ENCODE measurements around the gene LMOD1. TPM values are rescaled to one million over a fixed set of nuclear protein-coding genes. Genes with fewer than 3 reads are reported as not detected.
A peak's percentile ranks its signal among the peaks of the same experiment; 100 is the strongest.

The LMOD1 gene
- total RNA-seq, 1 experiment from 2014 or later, result 0.42 TPM

GRCh38 chr1:201887116-201887866 is 59.1 kb downstream of the LMOD1 start:
- Histone ChIP-seq H3K4me3 (ENCODE audit: insufficient read depth, low read depth, low read length) (no peak overlapping the region), H3K36me3 (replicated peaks; ENCODE audit: control insufficient read depth, insufficient read depth, low read length) (no peaks in the 10 kb centered on the region), H3K27me3 (ENCODE audit: control insufficient read depth, insufficient read depth, low read length) (peaks cover 20% of the 10 kb centered on the region; the same call in 1 of the 2 replicates)
- DNase-seq, result peak; percentile 17

- Histone ChIP-seq H3K4me3 (ENCODE audit: insufficient read depth, low read depth, low read length) (no peak overlapping the region), H3K27me3 (ENCODE audit: control insufficient read depth, insufficient read depth, low read length) (peaks cover 20% of the 10 kb centered on the region; the same call in 1 of the 2 replicates), H3K36me3 (replicated peaks; ENCODE audit: control insufficient read depth, insufficient read depth, low read length) (no peaks in the 10 kb centered on the region)
- peak; percentile 13 for DNase-seq
These were observed 60.1 kb downstream of the LMOD1 start for GRCh38 chr1:201886103-201886885.

GRCh38 chr1:201885531-201886075 is 60.7 kb downstream of the LMOD1 start:
- Histone ChIP-seq H3K36me3 (replicated peaks; ENCODE audit: control insufficient read depth, insufficient read depth, low read length) (no peaks in the 10 kb centered on the region), H3K27me3 (ENCODE audit: control insufficient read depth, insufficient read depth, low read length) (peaks cover 20% of the 10 kb centered on the region; the same call in 1 of the 2 replicates), H3K4me3 (ENCODE audit: insufficient read depth, low read depth, low read length) (no peak overlapping the region)
- peak; percentile 57 for DNase-seq

GRCh38 chr1:201884425-201884824 is 61.9 kb downstream of the LMOD1 start:
- Histone ChIP-seq H3K4me3 (ENCODE audit: insufficient read depth, low read depth, low read length) (no peak overlapping the region), H3K36me3 (replicated peaks; ENCODE audit: control insufficient read depth, insufficient read depth, low read length) (no peaks in the 10 kb centered on the region), H3K27me3 (ENCODE audit: control insufficient read depth, insufficient read depth, low read length) (peaks cover 13% of the 10 kb centered on the region; the same call in 1 of the 2 replicates)
- peak; percentile 27 for DNase-seq

- Histone ChIP-seq H3K4me3 (ENCODE audit: insufficient read depth, low read depth, low read length) (no peak overlapping the region), H3K36me3 (replicated peaks; ENCODE audit: control insufficient read depth, insufficient read depth, low read length) (no peaks in the 10 kb centered on the region), H3K27me3 (ENCODE audit: control insufficient read depth, insufficient read depth, low read length) (peaks cover 7% of the 10 kb centered on the region; the same call in 1 of the 2 replicates)
- DNase-seq, result peak; percentile 18
These were observed 62.6 kb downstream of the LMOD1 start for GRCh38 chr1:201883786-201884185.

- H3K27me3 ChIP-seq (ENCODE audit: control insufficient read depth, insufficient read depth, low read length), result peaks cover 4% of the 10 kb centered on the region; the same call in 1 of the 2 replicates
- H3K4me3 ChIP-seq (ENCODE audit: insufficient read depth, low read depth, low read length), result no peak overlapping the region
- no peaks in the 10 kb centered on the region for H3K36me3 ChIP-seq (replicated peaks; ENCODE audit: control insufficient read depth, insufficient read depth, low read length)
- DNase-seq, result peak; percentile 18
These were observed 63.1 kb downstream of the LMOD1 start for GRCh38 chr1:201883266-201883665.

- Histone ChIP-seq H3K36me3 (replicated peaks; ENCODE audit: control insufficient read depth, insufficient read depth, low read length) (no peaks in the 10 kb centered on the region), H3K27me3 (ENCODE audit: control insufficient read depth, insufficient read depth, low read length) (no peaks in the 10 kb centered on the region; the same call in 1 of the 2 replicates), H3K4me3 (ENCODE audit: insufficient read depth, low read depth, low read length) (no peak overlapping the region)
- DNase-seq, result peak; percentile 41
These were observed 63.6 kb downstream of the LMOD1 start for GRCh38 chr1:201882665-201883132.

- Histone ChIP-seq H3K4me3 (ENCODE audit: insufficient read depth, low read depth, low read length) (no peak overlapping the region), H3K27me3 (ENCODE audit: control insufficient read depth, insufficient read depth, low read length) (no peaks in the 10 kb centered on the region), H3K36me3 (replicated peaks; ENCODE audit: control insufficient read depth, insufficient read depth, low read length) (peaks cover 2% of the 10 kb centered on the region)
- DNase-seq, result peak; percentile 47
These were observed 64.7 kb downstream of the LMOD1 start for GRCh38 chr1:201881617-201882016.

GRCh38 chr1:201880928-201881571 is 65.3 kb downstream of the LMOD1 start:
- Histone ChIP-seq H3K36me3 (replicated peaks; ENCODE audit: control insufficient read depth, insufficient read depth, low read length) (peaks cover 3% of the 10 kb centered on the region), H3K4me3 (ENCODE audit: insufficient read depth, low read depth, low read length) (no peak overlapping the region), H3K27me3 (ENCODE audit: control insufficient read depth, insufficient read depth, low read length) (no peaks in the 10 kb centered on the region)
- DNase-seq, result peak; percentile 5

GRCh38 chr1:201877877-201878401 is 68.4 kb downstream of the LMOD1 start:
- peaks cover 24% of the 10 kb centered on the region for H3K36me3 ChIP-seq (replicated peaks; ENCODE audit: control insufficient read depth, insufficient read depth, low read length)
- H3K27me3 ChIP-seq (ENCODE audit: control insufficient read depth, insufficient read depth, low read length), result no peaks in the 10 kb centered on the region
- DNase-seq, result peak; percentile 61
- no peak overlapping the region for H3K4me3 ChIP-seq (ENCODE audit: insufficient read depth, low read depth, low read length)

GRCh38 chr1:201876148-201876818 is 70.1 kb downstream of the LMOD1 start:
- DNase-seq, result no peak
- Histone ChIP-seq H3K36me3 (replicated peaks; ENCODE audit: control insufficient read depth, insufficient read depth, low read length) (peaks cover 32% of the 10 kb centered on the region), H3K27me3 (ENCODE audit: control insufficient read depth, insufficient read depth, low read length) (no peaks in the 10 kb centered on the region), H3K4me3 (ENCODE audit: insufficient read depth, low read depth, low read length) (no peak overlapping the region)

- H3K36me3 ChIP-seq (replicated peaks; ENCODE audit: control insufficient read depth, insufficient read depth, low read length), result peaks cover 45% of the 10 kb centered on the region
- H3K27me3 ChIP-seq (ENCODE audit: control insufficient read depth, insufficient read depth, low read length), result no peaks in the 10 kb centered on the region
- no peak overlapping the region for H3K4me3 ChIP-seq (ENCODE audit: insufficient read depth, low read depth, low read length)
- DNase-seq, result no peak
These were observed 71.7 kb downstream of the LMOD1 start for GRCh38 chr1:201874672-201875071.

GRCh38 chr1:201870397-201870796 is 76.0 kb downstream of the LMOD1 start:
- Histone ChIP-seq H3K27me3 (ENCODE audit: control insufficient read depth, insufficient read depth, low read length) (no peaks in the 10 kb centered on the region), H3K4me3 (ENCODE audit: insufficient read depth, low read depth, low read length) (no peak overlapping the region), H3K36me3 (replicated peaks; ENCODE audit: control insufficient read depth, insufficient read depth, low read length) (peaks cover 59% of the 10 kb centered on the region)
- DNase-seq, result no peak

All from H7 (cell line).